Upper lobe of right lung (tissue), 1 donor: ENCODE measurements around the gene GIT2. TPM values are rescaled to one million over a fixed set of nuclear protein-coding genes. Genes with fewer than 3 reads are reported as not detected.

Experiments
- ATAC-seq: fragments of 200-7000 bp; cut with Tn5 transposase; one replicate; pipeline ENCODE4 v1.9.1; 2020; ENCODE audit warnings: mild to moderate bottlenecking, moderate library complexity
- DNase-seq: peaks from one replicate; pipeline ENCODE4 v3.0.0-alpha.2; 2020
- H3K27ac ChIP-seq: fragments of 200-600 bp; one replicate; pipeline ENCODE4 v1.8.0; 2022
- H3K27me3 ChIP-seq: fragments of 200-600 bp; one replicate; pipeline ENCODE4 v1.8.0; 2022; ENCODE audit warnings: mild to moderate bottlenecking
- H3K36me3 ChIP-seq: fragments of 200-600 bp; one replicate; pipeline ENCODE4 v1.8.0; 2022
- H3K4me1 ChIP-seq: fragments of 200-600 bp; one replicate; pipeline ENCODE4 v1.8.0; 2022
- H3K4me3 ChIP-seq: fragments of 200-600 bp; one replicate; pipeline ENCODE4 v1.8.0; 2022; ENCODE audit warnings: mild to moderate bottlenecking
- H3K9me3 ChIP-seq: fragments of 200-600 bp; one replicate; pipeline ENCODE4 v1.8.0; 2022
- CTCF ChIP-seq: fragments of 200-600 bp; IDR thresholded peaks from one replicate; pipeline ENCODE4 v1.8.0; 2022; ENCODE audit warnings: antibody characterized with exemption
- intact Hi-C: fragments of 100-400 bp; cut with DNase I; formaldehyde crosslinking; loops from one replicate; pipeline ENCODE4 v1.11.0; 2022
- total RNA-seq: library from RNA; stranded (reverse); fragmentation: NEBNext Ultra II Directional; extraction: Animal tissue kit (Norgen Biotek cat#: 25700); gene quantifications from one replicate; pipeline ENCODE4 v1.2.1, GENCODE V29; 2021
- donor health status: DM: no; HTN: yes; CAD: no; lungs with severe emphysema.

GIT2 gene
- total RNA-seq, 1 donor from 2014 or later: 52.1 TPM

- no peaks in the 10 kb centered on the region for H3K27me3 ChIP-seq
- no peak overlapping the region for H3K27ac ChIP-seq
- peak; percentile 83 for ATAC-seq
- H3K4me3 ChIP-seq: no peak overlapping the region
- H3K9me3 ChIP-seq: no peaks in the 10 kb centered on the region
- DNase-seq: no peak
- peaks cover 99% of the 10 kb centered on the region for H3K36me3 ChIP-seq
- no peak for TF ChIP-seq CTCF
- H3K4me1 ChIP-seq: peaks cover 20% of the 10 kb centered on the region
- intact Hi-C loops: no loop called here
These were observed 43.9 kb downstream of the GIT2 start for GRCh38 chr12:109952160-109952858.

- H3K36me3 ChIP-seq: peaks cover 99% of the 10 kb centered on the region
- intact Hi-C loops: no loop called here
- no peak overlapping the region for H3K27ac ChIP-seq
- DNase-seq: no peak
- H3K9me3 ChIP-seq: no peaks in the 10 kb centered on the region
- no peak for ATAC-seq
- no peaks in the 10 kb centered on the region for H3K27me3 ChIP-seq
- no peak for TF ChIP-seq CTCF
- H3K4me3 ChIP-seq: no peak overlapping the region
- H3K4me1 ChIP-seq: peaks cover 26% of the 10 kb centered on the region
These were observed 44.4 kb downstream of the GIT2 start for GRCh38 chr12:109951751-109952150.

GRCh38 chr12:109951136-109951535 is 45.0 kb downstream of the GIT2 start:
- H3K9me3 ChIP-seq: no peaks in the 10 kb centered on the region
- peaks cover 32% of the 10 kb centered on the region for H3K4me1 ChIP-seq
- intact Hi-C loops: no loop called here
- ATAC-seq (no peak), DNase-seq (no peak)
- H3K36me3 ChIP-seq: peaks cover 97% of the 10 kb centered on the region
- H3K4me3 ChIP-seq: no peak overlapping the region
- H3K27ac ChIP-seq: no peak overlapping the region
- H3K27me3 ChIP-seq: no peaks in the 10 kb centered on the region
- TF ChIP-seq CTCF: no peak

GRCh38 chr12:109950625-109951024 is 45.5 kb downstream of the GIT2 start:
- Histone ChIP-seq H3K4me3 (no peak overlapping the region), H3K4me1 (peaks cover 34% of the 10 kb centered on the region), H3K36me3 (peaks cover 93% of the 10 kb centered on the region), H3K9me3 (no peaks in the 10 kb centered on the region), H3K27ac (no peak overlapping the region), H3K27me3 (no peaks in the 10 kb centered on the region)
- no peak for TF ChIP-seq CTCF
- no peak for ATAC-seq
- no peak for DNase-seq
- intact Hi-C loops: no loop called here

GRCh38 chr12:109949089-109949488 is 47.1 kb downstream of the GIT2 start:
- peaks cover 34% of the 10 kb centered on the region for H3K4me1 ChIP-seq
- TF ChIP-seq CTCF: no peak
- H3K36me3 ChIP-seq: peaks cover 80% of the 10 kb centered on the region
- intact Hi-C loops: no loop called here
- H3K27ac ChIP-seq: no peak overlapping the region
- no peaks in the 10 kb centered on the region for H3K27me3 ChIP-seq
- no peak overlapping the region for H3K4me3 ChIP-seq
- ATAC-seq (peak; percentile 58), DNase-seq (no peak)
- no peaks in the 10 kb centered on the region for H3K9me3 ChIP-seq

- Histone ChIP-seq H3K4me3 (no peak overlapping the region), H3K36me3 (peaks cover 76% of the 10 kb centered on the region), H3K27me3 (no peaks in the 10 kb centered on the region), H3K9me3 (no peaks in the 10 kb centered on the region), H3K27ac (no peak overlapping the region), H3K4me1 (peaks cover 34% of the 10 kb centered on the region)
- no peak for TF ChIP-seq CTCF
- no peak for DNase-seq
- intact Hi-C loops: no loop called here
- ATAC-seq: no peak
These were observed 47.8 kb downstream of the GIT2 start for GRCh38 chr12:109948368-109948767.
